ENCODE results near the gene SRBD1.

DNA sequence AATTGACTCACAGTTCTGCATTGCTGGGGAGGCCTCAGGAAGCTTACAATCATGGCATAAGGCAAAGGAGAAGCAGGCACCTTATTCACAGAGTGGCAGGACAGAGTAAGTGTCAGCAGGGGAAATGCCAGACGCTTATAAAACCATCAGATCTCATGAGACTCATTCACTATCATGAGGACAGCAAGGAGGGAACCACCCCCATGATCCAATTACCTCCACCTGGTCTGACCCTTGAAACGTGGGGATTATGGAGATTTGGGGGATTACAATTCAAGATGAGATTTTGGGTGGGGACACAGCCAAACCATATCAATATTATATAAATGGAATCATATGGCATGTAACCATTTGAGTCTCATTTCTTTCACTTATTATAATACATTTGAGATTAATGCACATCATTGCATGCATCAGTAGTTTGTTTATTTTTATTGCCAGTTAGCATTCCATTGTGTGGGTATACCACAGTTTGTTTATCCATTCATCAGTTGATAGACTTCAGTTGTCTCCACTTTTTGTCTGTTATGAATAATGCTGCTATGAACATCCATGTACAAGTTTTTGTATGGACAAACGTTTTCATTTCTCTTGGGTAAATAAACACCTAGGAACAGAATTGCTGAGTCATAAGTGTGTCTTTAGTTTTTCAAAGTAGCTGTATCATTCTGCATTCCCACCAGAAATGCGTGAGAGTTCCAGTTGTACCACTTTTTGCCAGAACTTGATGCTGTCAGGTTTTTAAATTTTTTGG is 5.8 kb upstream of the SRBD1 start:
- TF ChIP-seq, protein P1, sequence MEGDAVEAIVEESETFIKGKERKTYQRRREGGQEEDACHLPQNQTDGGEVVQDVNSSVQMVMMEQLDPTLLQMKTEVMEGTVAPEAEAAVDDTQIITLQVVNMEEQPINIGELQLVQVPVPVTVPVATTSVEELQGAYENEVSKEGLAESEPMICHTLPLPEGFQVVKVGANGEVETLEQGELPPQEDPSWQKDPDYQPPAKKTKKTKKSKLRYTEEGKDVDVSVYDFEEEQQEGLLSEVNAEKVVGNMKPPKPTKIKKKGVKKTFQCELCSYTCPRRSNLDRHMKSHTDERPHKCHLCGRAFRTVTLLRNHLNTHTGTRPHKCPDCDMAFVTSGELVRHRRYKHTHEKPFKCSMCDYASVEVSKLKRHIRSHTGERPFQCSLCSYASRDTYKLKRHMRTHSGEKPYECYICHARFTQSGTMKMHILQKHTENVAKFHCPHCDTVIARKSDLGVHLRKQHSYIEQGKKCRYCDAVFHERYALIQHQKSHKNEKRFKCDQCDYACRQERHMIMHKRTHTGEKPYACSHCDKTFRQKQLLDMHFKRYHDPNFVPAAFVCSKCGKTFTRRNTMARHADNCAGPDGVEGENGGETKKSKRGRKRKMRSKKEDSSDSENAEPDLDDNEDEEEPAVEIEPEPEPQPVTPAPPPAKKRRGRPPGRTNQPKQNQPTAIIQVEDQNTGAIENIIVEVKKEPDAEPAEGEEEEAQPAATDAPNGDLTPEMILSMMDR (IDR thresholded peaks at IDR 0.05) = no peak
- no peak for TF ChIP-seq POLR2AphosphoS5 (IDR thresholded peaks at IDR 0.05)

All from breast epithelium (tissue), 3 donors.